Measurements from ENCODE around the gene AGAP3. TPM values are rescaled to one million over a fixed set of nuclear protein-coding genes. Genes with fewer than 3 reads are reported as not detected.

The AGAP3 gene
- total and polyA plus RNA-seq, 7 experiments from 2014 or later = 6.0 to 70.6 (median 36.4) TPM

DNA sequence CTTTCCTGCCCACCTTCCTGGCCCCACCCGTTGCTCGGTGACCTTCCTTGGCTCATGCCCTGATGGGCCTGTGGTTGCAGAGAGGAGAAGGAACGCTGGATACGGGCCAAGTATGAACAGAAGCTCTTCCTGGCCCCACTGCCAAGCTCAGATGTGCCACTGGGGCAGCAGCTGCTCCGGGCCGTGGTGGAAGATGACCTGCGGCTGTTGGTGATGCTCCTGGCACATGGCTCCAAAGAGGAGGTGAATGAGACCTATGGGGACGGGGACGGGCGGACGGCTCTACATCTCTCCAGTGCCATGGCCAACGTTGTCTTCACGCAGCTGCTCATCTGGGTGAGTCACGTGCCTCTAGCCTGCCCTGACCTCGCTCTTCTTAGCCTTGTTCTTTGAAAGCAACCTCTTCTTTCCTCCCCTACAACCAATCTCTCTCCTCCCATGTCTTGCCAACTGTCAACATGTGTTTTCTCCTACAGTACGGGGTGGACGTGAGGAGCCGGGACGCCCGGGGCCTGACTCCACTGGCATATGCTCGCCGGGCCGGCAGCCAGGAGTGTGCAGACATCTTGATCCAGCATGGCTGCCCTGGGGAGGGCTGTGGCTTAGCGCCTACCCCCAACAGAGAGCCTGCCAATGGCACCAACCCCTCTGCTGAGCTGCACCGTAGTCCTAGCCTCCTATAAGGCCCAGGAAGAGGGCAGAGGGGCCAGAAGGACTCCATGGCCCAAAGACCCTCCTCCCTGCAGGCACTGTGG lies 57.2 kb downstream of the AGAP3 start:
- H3K36me3 Mint-ChIP-seq = peaks cover 0 to 9% (median 6%) of the 10 kb centered on the region in 5 donors
- Histone ChIP-seq H3K4me1 (ENCODE audit: control insufficient read depth in 2 of 2, insufficient read depth in 2 of 2, low read length in 2 of 2) (no peaks in the 10 kb centered on the region), H3K27me3 (ENCODE audit: control insufficient read depth in 2 of 2, insufficient read depth in 2 of 2, low read length in 2 of 2) (no peaks in the 10 kb centered on the region), H3K27ac (ENCODE audit: low read depth, low read length) (no peak overlapping the region), H3K4me3 (ENCODE audit: low read length) (no peak overlapping the region), H3K9me3 (ENCODE audit: control insufficient read depth in 2 of 3, low read length in 3 of 3) (no peaks in the 10 kb centered on the region), H3K36me3 (ENCODE audit: control insufficient read depth in 2 of 3, insufficient read depth in 3 of 3, low read length in 3 of 3) (peaks cover 0 to 10% (median 0%) of the 10 kb centered on the region in 3 experiments)
- H3K9me3 Mint-ChIP-seq = no peaks in the 10 kb centered on the region
- CTCF ChIA-PET = interaction anchor here (0.6 kb wide), 1 partner anchor 19 kb away, joined by 3 read pairs; no protein-coding TSS in a partner anchor
- H3K4me1 Mint-ChIP-seq = no peaks in the 10 kb centered on the region
- POLR2A ChIA-PET = interaction anchor here (1.1 kb wide), 1 partner anchor 198 kb away, joined by 3 read pairs; no protein-coding TSS in a partner anchor
- peak overlapping the region in 1 of 9 donors; percentile 31 for H3K27ac Mint-ChIP-seq
- no peak overlapping the region for H3K4me3 Mint-ChIP-seq
- ATAC-seq (no peak), DNase-seq (no peak)
- peaks cover 0 to 8% (median 0%) of the 10 kb centered on the region in 5 donors for H3K27me3 Mint-ChIP-seq
- intact Hi-C loops (cut with micrococcal nuclease) = no loop called here

DNA sequence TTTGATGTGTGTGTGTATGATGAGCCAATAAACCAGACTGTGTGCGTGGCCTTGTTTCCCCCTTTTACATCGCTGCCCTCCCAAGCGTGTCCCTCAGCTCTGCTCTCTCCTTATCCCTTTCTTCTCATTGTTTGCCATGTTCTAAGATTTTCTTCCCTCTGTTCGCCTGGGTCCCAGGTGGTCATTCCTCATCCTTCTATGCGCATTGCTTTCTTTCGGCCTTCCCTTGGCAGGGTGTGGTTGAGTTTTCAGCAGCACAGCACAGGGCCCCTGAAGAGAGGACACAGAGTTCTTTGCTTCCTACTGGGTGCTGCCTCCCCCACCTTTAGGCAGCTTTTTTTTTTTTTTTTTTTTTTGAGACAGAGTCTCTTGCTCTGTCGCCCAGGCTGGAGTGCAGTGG lies 58.1 kb downstream of the AGAP3 start:
- intact Hi-C loops (cut with micrococcal nuclease) = no loop called here
- H3K9me3 ChIP-seq (ENCODE audit: control insufficient read depth in 2 of 3, low read length in 3 of 3) = no peaks in the 10 kb centered on the region
- Mint-ChIP-seq H3K27ac (no peak overlapping the region), H3K4me1 (no peaks in the 10 kb centered on the region), H3K9me3 (no peaks in the 10 kb centered on the region), H3K36me3 (peaks cover 0 to 9% (median 5%) of the 10 kb centered on the region in 5 donors), H3K27me3 (peaks cover 0 to 13% (median 5%) of the 10 kb centered on the region in 5 donors), H3K4me3 (no peak overlapping the region)
- H3K4me3 ChIP-seq (ENCODE audit: low read length) = no peak overlapping the region
- DNase-seq (no peak), ATAC-seq (no peak)
- peaks cover 0 to 10% (median 0%) of the 10 kb centered on the region in 3 experiments for H3K36me3 ChIP-seq (ENCODE audit: control insufficient read depth in 2 of 3, insufficient read depth in 3 of 3, low read length in 3 of 3)
- no peaks in the 10 kb centered on the region for H3K27me3 ChIP-seq (ENCODE audit: control insufficient read depth in 2 of 2, insufficient read depth in 2 of 2, low read length in 2 of 2)
- H3K4me1 ChIP-seq (ENCODE audit: control insufficient read depth in 2 of 2, insufficient read depth in 2 of 2, low read length in 2 of 2) = no peaks in the 10 kb centered on the region
- ChIA-PET POLR2A (interaction anchor here (1.1 kb wide), 1 partner anchor 197 kb away, joined by 3 read pairs; no protein-coding TSS in a partner anchor), CTCF (interaction anchor here (0.6 kb wide), 1 partner anchor 20 kb away, joined by 3 read pairs; no protein-coding TSS in a partner anchor)
- H3K27ac ChIP-seq (ENCODE audit: low read depth, low read length) = no peak overlapping the region

DNA sequence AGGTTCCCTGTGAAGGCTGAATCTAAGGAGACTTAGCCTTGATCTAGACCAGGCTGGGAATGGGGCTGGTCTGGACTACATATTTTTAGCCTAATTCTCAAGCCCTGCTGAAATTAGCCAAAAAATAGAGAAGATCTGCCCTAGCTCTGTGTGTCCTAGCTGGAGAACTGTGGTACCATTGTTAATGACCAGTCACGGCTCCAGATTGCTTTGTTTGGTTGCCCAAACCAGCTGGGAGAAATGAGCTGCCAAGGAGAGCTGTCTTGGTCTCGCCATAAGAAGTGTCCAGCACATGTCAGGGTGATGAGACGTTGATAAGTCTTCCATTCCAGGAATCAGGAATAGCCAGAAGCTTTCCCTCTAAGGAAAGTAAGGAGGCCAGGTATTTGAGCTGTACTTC lies 60.5 kb downstream of the AGAP3 start:
- Histone ChIP-seq H3K9me3 (ENCODE audit: control insufficient read depth in 2 of 3, low read length in 3 of 3) (no peaks in the 10 kb centered on the region), H3K27me3 (ENCODE audit: control insufficient read depth in 2 of 2, insufficient read depth in 2 of 2, low read length in 2 of 2) (no peaks in the 10 kb centered on the region), H3K36me3 (ENCODE audit: control insufficient read depth in 2 of 3, insufficient read depth in 3 of 3, low read length in 3 of 3) (peaks cover 0 to 10% (median 0%) of the 10 kb centered on the region in 3 experiments), H3K27ac (ENCODE audit: low read depth, low read length) (no peak overlapping the region), H3K4me1 (ENCODE audit: control insufficient read depth in 2 of 2, insufficient read depth in 2 of 2, low read length in 2 of 2) (no peaks in the 10 kb centered on the region), H3K4me3 (ENCODE audit: low read length) (no peak overlapping the region)
- Mint-ChIP-seq H3K4me1 (no peaks in the 10 kb centered on the region), H3K27ac (no peak overlapping the region), H3K4me3 (no peak overlapping the region), H3K27me3 (peaks cover 0 to 19% (median 11%) of the 10 kb centered on the region in 5 donors), H3K9me3 (no peaks in the 10 kb centered on the region), H3K36me3 (peaks cover 0 to 9% (median 3%) of the 10 kb centered on the region in 5 donors)
- CTCF ChIA-PET = no interaction called here
- DNase-seq (no peak), ATAC-seq (no peak)
- intact Hi-C loops (cut with micrococcal nuclease) = no loop called here
- POLR2A ChIA-PET = no interaction called here

DNA sequence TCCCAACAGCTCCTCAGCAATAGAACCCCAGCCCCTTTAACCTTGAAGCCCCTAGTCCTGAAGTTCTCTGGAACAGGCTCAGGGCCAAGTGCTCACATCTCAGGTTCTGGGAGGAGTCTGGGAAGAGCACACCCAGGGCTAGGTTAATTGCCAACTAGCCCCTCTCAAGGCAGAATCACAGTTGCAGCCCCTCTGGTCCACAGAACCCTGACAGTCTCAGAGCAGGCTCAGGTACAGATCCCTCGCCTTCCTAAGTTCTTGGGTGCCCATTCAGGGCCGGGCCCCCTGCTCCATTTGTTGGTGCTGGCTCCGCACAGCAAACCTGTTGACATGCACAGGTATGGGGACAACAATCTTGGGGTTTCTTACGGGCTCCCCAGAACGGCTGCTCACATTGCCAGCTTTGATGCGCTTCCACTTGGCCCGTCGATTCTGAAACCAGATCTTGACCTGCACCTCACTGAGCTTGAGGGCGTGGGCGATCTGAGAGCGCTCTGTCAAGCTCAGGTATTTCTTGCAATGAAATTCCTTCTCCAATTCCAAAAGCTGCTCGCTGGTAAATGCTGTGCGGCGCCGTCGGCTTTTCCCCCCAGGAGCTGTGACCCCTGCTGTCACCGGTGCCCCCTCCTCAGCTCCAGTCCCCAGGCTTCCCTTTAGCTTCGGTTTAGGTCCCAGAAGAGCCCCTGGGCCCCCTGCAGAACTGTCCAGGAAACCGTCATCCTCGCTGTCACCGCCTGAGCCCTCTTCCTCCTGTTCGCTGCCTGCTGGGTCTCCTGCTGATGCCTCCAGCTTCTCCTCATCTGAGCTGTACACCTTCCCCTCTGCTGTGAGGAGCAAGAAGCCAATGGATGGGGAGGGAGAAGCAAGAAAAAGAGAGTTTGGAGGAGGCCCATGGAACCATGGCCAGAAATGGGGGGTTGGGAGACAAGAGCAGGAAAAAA lies 62.3 kb downstream of the AGAP3 start:
- CTCF ChIA-PET = no interaction called here
- Histone ChIP-seq H3K27ac (ENCODE audit: low read depth, low read length) (no peak overlapping the region), H3K4me1 (ENCODE audit: control insufficient read depth in 2 of 2, insufficient read depth in 2 of 2, low read length in 2 of 2) (no peaks in the 10 kb centered on the region), H3K4me3 (ENCODE audit: low read length) (no peak overlapping the region), H3K27me3 (ENCODE audit: control insufficient read depth in 2 of 2, insufficient read depth in 2 of 2, low read length in 2 of 2) (no peaks in the 10 kb centered on the region), H3K36me3 (ENCODE audit: control insufficient read depth in 2 of 3, insufficient read depth in 3 of 3, low read length in 3 of 3) (peaks cover 0 to 9% (median 0%) of the 10 kb centered on the region in 3 experiments), H3K9me3 (ENCODE audit: control insufficient read depth in 2 of 3, low read length in 3 of 3) (no peaks in the 10 kb centered on the region)
- peaks cover 0 to 19% (median 11%) of the 10 kb centered on the region in 5 donors for H3K27me3 Mint-ChIP-seq
- H3K36me3 Mint-ChIP-seq = peaks cover 0 to 3% (median 0%) of the 10 kb centered on the region in 5 donors
- POLR2A ChIA-PET = no interaction called here
- H3K27ac Mint-ChIP-seq = no peak overlapping the region
- intact Hi-C loops (cut with micrococcal nuclease) = no loop called here
- no peaks in the 10 kb centered on the region for H3K9me3 Mint-ChIP-seq
- no peak overlapping the region for H3K4me3 Mint-ChIP-seq
- no peak for ATAC-seq
- no peaks in the 10 kb centered on the region for H3K4me1 Mint-ChIP-seq
- no peak for DNase-seq

DNA sequence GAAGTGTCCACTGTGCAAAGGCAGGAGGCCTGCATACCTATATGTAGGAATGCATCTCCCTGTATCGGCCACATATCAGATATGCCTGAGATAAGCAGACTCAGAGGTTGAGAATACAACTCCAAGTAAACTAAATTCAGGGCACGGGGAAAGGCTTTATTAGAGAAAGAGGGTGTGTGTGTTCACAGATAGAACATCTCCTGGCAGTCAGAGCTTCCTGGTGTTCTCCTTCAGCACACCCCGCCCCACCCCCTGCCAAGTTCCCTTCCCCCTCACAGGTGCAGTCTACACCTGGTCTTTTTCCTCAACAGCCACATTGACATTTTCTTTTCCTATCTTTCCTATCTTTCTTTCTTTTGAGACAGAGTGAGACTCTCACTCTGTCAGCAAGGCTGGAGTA lies 64.1 kb downstream of the AGAP3 start:
- no peaks in the 10 kb centered on the region for H3K9me3 Mint-ChIP-seq
- no peaks in the 10 kb centered on the region for H3K36me3 Mint-ChIP-seq
- Histone ChIP-seq H3K27ac (ENCODE audit: low read depth, low read length) (no peak overlapping the region), H3K36me3 (ENCODE audit: control insufficient read depth in 2 of 3, insufficient read depth in 3 of 3, low read length in 3 of 3) (no peaks in the 10 kb centered on the region), H3K4me1 (ENCODE audit: control insufficient read depth in 2 of 2, insufficient read depth in 2 of 2, low read length in 2 of 2) (no peaks in the 10 kb centered on the region), H3K9me3 (ENCODE audit: control insufficient read depth in 2 of 3, low read length in 3 of 3) (no peaks in the 10 kb centered on the region), H3K4me3 (ENCODE audit: low read length) (no peak overlapping the region), H3K27me3 (ENCODE audit: control insufficient read depth in 2 of 2, insufficient read depth in 2 of 2, low read length in 2 of 2) (no peaks in the 10 kb centered on the region)
- ATAC-seq = no peak
- ChIA-PET CTCF (interaction anchor here (1.2 to 1.4 kb wide), 2 partner anchors 14 to 19 kb away, joined by 3 read pairs; no protein-coding TSS in a partner anchor), POLR2A (no interaction called here)
- no peak overlapping the region for H3K27ac Mint-ChIP-seq
- H3K4me1 Mint-ChIP-seq = no peaks in the 10 kb centered on the region
- no peak for DNase-seq
- intact Hi-C loops (cut with micrococcal nuclease) = no loop called here
- no peak overlapping the region for H3K4me3 Mint-ChIP-seq
- H3K27me3 Mint-ChIP-seq = peaks cover 11 to 30% (median 15%) of the 10 kb centered on the region in 5 donors

DNA sequence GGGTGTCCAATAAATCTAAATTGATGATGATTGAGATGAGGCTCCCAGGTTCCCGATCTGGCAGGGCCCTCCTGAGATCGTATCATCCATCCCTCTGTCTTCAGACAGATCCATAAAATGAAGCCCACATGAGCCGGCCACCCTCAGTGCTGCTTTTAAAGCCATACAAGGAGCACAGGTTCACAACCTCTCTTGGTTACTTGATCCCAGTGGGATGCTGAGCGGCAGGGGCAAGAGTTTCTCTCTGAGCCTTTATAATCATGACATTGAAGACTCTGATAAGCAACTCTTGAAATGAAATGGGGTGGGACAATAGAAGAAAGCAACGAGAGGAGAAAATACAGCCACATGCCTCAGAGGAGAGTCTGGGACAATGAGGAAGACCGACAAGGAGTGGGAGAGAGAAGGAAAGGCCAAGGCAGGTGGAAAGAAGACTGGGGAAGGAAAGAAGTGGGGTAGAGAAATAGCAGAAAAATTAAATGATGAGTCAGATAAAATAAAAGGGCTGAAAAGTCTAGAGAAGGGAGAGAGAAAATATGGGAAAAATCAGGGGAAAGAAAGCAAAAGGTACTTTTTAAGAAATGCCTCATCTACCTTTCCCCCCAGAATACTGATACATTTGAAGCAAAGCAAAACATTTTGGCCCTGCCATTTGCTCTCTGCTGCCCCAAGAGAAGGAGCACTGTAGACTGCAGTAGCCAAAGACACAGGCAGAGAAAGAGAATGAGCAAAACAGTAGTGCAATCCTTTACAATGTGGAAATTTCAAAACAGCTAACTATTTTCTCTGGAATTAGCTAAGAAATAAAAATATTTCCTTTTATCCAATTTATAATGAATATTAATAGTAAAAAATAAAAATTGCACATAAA lies 66.6 kb downstream of the AGAP3 start:
- peaks cover 24 to 39% (median 25%) of the 10 kb centered on the region in 5 donors for H3K27me3 Mint-ChIP-seq
- no peak overlapping the region for H3K4me3 ChIP-seq (ENCODE audit: low read length)
- no peaks in the 10 kb centered on the region for H3K36me3 Mint-ChIP-seq
- CTCF ChIA-PET = interaction anchor here (0.7 kb wide), 1 partner anchor 28 kb away, joined by 3 read pairs; no protein-coding TSS in a partner anchor
- no peak for ATAC-seq
- H3K4me3 Mint-ChIP-seq = no peak overlapping the region
- H3K27ac ChIP-seq (ENCODE audit: low read depth, low read length) = no peak overlapping the region
- peaks cover 0 to 2% (median 0%) of the 10 kb centered on the region in 11 donors for H3K9me3 Mint-ChIP-seq
- no peaks in the 10 kb centered on the region for H3K27me3 ChIP-seq (ENCODE audit: control insufficient read depth in 2 of 2, insufficient read depth in 2 of 2, low read length in 2 of 2)
- H3K4me1 Mint-ChIP-seq = no peaks in the 10 kb centered on the region
- intact Hi-C loops (cut with micrococcal nuclease) = no loop called here
- no peaks in the 10 kb centered on the region for H3K9me3 ChIP-seq (ENCODE audit: control insufficient read depth in 2 of 3, low read length in 3 of 3)
- no peak overlapping the region for H3K27ac Mint-ChIP-seq
- POLR2A ChIA-PET = interaction anchor here (0.6 kb wide), 1 partner anchor 25 kb away, joined by 3 read pairs; no protein-coding TSS in a partner anchor
- H3K4me1 ChIP-seq (ENCODE audit: control insufficient read depth in 2 of 2, insufficient read depth in 2 of 2, low read length in 2 of 2) = no peaks in the 10 kb centered on the region
- DNase-seq = no peak
- no peaks in the 10 kb centered on the region for H3K36me3 ChIP-seq (ENCODE audit: control insufficient read depth in 2 of 3, insufficient read depth in 3 of 3, low read length in 3 of 3)
